GM19035 (cell line): ENCODE results near the gene JAKMIP2.
"Not testable (repeated sequence)": the region's sequence is repeated elsewhere in the genome, so short reads cannot be mapped to it uniquely, and the experiment has no call there.

ENCODE experiments used
- ATAC-seq: cut with Tn5 transposase; IDR thresholded peaks from one replicate; pipeline ENCODE4 v1.9.1; 2021; ENCODE audit not compliant: unreplicated experiment

The JAKMIP2 gene

GRCh38 chr5:147750065-147750464, 32.5 kb downstream of the JAKMIP2 start:
- no peak for ATAC-seq

GRCh38 chr5:147748590-147748989, 33.9 kb downstream of the JAKMIP2 start:
- no peak for ATAC-seq

- no peak for ATAC-seq
Measured at GRCh38 chr5:147746986-147747385, 35.5 kb downstream of the JAKMIP2 start.

- no peak for ATAC-seq
Measured at GRCh38 chr5:147743678-147744374, 38.7 kb downstream of the JAKMIP2 start.

GRCh38 chr5:147743012-147743411, 39.5 kb downstream of the JAKMIP2 start:
- no peak for ATAC-seq

- ATAC-seq = no peak
Measured at GRCh38 chr5:147742151-147742550, 40.4 kb downstream of the JAKMIP2 start.

GRCh38 chr5:147740864-147741263, 41.7 kb downstream of the JAKMIP2 start:
- no peak for ATAC-seq

- ATAC-seq = no peak
Measured at GRCh38 chr5:147737921-147738320, 44.6 kb downstream of the JAKMIP2 start.

- ATAC-seq = no peak
Measured at GRCh38 chr5:147735621-147736125, 46.9 kb downstream of the JAKMIP2 start.

- no peak for ATAC-seq
Measured at GRCh38 chr5:147734894-147735293, 47.6 kb downstream of the JAKMIP2 start.

- no peak for ATAC-seq
Measured at GRCh38 chr5:147733075-147733474, 49.5 kb downstream of the JAKMIP2 start.

- no peak for ATAC-seq
Measured at GRCh38 chr5:147732291-147732883, 50.1 kb downstream of the JAKMIP2 start.

GRCh38 chr5:147731431-147732290, 50.9 kb downstream of the JAKMIP2 start:
- ATAC-seq = no peak

- ATAC-seq = no peak
Measured at GRCh38 chr5:147727200-147727599, 55.3 kb downstream of the JAKMIP2 start.

GRCh38 chr5:147721191-147721960, 61.2 kb downstream of the JAKMIP2 start:
- ATAC-seq = not testable (repeated sequence)

GRCh38 chr5:147713550-147714295, 68.8 kb downstream of the JAKMIP2 start:
- ATAC-seq = no peak

GRCh38 chr5:147712598-147712997, 69.9 kb downstream of the JAKMIP2 start:
- ATAC-seq = no peak

- ATAC-seq = no peak
Measured at GRCh38 chr5:147712019-147712418, 70.5 kb downstream of the JAKMIP2 start.

- ATAC-seq = no peak
Measured at GRCh38 chr5:147711019-147711418, 71.5 kb downstream of the JAKMIP2 start.

GRCh38 chr5:147708708-147709107, 73.8 kb downstream of the JAKMIP2 start:
- ATAC-seq = no peak
